ENCODE data around the gene GALNTL6. TPM values are rescaled to one million over a fixed set of nuclear protein-coding genes. Genes with fewer than 3 reads are reported as not detected.

The GALNTL6 gene
- total RNA-seq, 1 donor from 2014 or later: 0.13 TPM

DNA sequence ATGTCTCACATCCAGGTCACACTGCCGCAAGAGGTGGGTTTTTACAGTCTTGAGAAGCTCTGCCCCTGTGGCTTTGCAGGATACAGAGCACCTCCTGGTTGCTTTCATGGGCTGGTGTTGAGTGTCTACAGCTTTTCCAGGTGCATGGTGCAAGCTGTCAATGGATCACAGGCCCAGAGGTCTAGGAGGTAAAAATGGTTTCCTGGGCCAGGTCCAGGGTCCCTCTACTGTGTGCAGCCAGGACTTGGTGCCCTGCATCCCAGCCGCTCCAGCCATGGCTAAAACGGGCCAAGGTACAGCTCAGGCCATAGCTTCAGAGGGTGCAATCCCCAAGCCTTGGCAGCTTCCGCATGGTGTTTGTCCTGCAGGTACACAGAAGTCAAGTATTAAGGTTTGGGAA is 921.4 kb downstream of the GALNTL6 start:
- DNase-seq (ENCODE audit: low read depth): no peak
- TF ChIP-seq, protein P1, sequence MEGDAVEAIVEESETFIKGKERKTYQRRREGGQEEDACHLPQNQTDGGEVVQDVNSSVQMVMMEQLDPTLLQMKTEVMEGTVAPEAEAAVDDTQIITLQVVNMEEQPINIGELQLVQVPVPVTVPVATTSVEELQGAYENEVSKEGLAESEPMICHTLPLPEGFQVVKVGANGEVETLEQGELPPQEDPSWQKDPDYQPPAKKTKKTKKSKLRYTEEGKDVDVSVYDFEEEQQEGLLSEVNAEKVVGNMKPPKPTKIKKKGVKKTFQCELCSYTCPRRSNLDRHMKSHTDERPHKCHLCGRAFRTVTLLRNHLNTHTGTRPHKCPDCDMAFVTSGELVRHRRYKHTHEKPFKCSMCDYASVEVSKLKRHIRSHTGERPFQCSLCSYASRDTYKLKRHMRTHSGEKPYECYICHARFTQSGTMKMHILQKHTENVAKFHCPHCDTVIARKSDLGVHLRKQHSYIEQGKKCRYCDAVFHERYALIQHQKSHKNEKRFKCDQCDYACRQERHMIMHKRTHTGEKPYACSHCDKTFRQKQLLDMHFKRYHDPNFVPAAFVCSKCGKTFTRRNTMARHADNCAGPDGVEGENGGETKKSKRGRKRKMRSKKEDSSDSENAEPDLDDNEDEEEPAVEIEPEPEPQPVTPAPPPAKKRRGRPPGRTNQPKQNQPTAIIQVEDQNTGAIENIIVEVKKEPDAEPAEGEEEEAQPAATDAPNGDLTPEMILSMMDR (IDR thresholded peaks at IDR 0.05; ENCODE audit: insufficient read depth, low read length, poor library complexity, severe bottlenecking): no peak
- H3K36me3 ChIP-seq (ENCODE audit: control insufficient read depth, insufficient read depth, low read length): no peaks in the 10 kb centered on the region
- H3K27me3 ChIP-seq (ENCODE audit: control insufficient read depth, insufficient read depth, low read length): no peaks in the 10 kb centered on the region
- H3K4me3 ChIP-seq (ENCODE audit: low read depth, low read length): no peak overlapping the region

DNA sequence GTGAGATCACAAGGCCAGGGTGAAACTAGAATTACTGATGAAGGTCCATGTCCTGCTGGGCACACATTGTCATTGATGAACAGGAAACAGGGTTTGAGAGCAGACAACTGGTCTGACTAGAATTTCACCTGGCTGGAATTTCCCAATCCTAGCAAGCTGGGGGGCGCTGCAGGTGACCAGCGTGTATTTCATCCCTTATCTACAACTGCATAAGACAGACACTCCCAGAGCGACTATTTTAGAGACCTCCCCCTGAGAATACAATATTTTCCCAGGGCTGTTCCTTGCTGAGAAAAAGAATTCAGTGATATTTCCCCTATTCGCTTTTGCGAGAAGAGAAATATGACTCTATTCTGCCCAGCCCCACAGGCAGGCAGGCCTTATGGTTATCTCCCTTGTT is 922.8 kb downstream of the GALNTL6 start:
- no peak for DNase-seq (ENCODE audit: low read depth)
- TF ChIP-seq, protein P1 (IDR thresholded peaks at IDR 0.05; ENCODE audit: insufficient read depth, low read length, poor library complexity, severe bottlenecking): no peak
- H3K27me3 ChIP-seq (ENCODE audit: control insufficient read depth, insufficient read depth, low read length): no peaks in the 10 kb centered on the region
- H3K36me3 ChIP-seq (ENCODE audit: control insufficient read depth, insufficient read depth, low read length): no peaks in the 10 kb centered on the region
- H3K4me3 ChIP-seq (ENCODE audit: low read depth, low read length): no peak overlapping the region

DNA sequence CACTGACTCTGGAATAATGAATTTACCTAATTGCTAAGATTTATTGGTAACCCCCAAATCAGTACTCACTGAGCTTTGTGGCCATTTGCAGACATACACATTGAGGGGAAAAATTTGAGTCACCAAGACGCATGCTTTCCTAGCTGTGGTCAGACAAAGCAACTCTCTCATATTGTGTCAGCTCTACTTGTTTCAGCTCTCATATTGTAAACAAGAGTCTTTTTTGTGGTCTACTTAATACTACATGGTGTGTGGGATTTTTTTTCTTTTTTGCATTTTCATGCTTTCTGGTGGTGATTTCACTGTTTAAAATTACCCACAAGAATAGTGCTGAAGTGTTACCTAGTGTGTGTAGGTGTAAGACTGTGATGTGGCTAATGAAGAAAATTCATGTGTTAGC is 927.2 kb downstream of the GALNTL6 start:
- no peak overlapping the region for H3K4me3 ChIP-seq (ENCODE audit: low read depth, low read length)
- no peak for DNase-seq (ENCODE audit: low read depth)
- no peaks in the 10 kb centered on the region for H3K27me3 ChIP-seq (ENCODE audit: control insufficient read depth, insufficient read depth, low read length)
- no peaks in the 10 kb centered on the region for H3K36me3 ChIP-seq (ENCODE audit: control insufficient read depth, insufficient read depth, low read length)
- TF ChIP-seq, protein P1 (IDR thresholded peaks at IDR 0.05; ENCODE audit: insufficient read depth, low read length, poor library complexity, severe bottlenecking): no peak

DNA sequence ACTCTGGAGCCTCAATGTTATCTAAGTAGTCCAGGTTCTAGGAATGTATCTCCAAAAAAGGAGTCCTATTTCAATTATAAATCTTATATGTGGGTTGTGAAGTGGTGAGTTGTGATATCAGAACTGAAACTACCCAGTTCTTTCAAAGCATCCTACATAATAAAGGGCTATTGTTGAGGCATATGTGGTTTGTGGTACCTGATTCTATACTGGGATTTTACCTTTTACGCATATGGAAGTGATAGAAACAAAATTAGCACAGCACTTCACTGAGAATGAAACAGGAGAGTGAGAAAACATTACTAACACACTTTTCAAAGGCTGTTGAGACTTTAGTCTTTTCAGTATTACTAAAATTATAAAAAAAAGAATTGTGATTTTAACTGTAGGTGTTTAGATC is 937.7 kb downstream of the GALNTL6 start:
- Histone ChIP-seq H3K4me3 (ENCODE audit: low read depth, low read length) (no peak overlapping the region), H3K36me3 (ENCODE audit: control insufficient read depth, insufficient read depth, low read length) (no peaks in the 10 kb centered on the region), H3K27me3 (ENCODE audit: control insufficient read depth, insufficient read depth, low read length) (no peaks in the 10 kb centered on the region)
- TF ChIP-seq, protein P1 (IDR thresholded peaks at IDR 0.05; ENCODE audit: insufficient read depth, low read length, poor library complexity, severe bottlenecking): no peak
- no peak for DNase-seq (ENCODE audit: low read depth)

DNA sequence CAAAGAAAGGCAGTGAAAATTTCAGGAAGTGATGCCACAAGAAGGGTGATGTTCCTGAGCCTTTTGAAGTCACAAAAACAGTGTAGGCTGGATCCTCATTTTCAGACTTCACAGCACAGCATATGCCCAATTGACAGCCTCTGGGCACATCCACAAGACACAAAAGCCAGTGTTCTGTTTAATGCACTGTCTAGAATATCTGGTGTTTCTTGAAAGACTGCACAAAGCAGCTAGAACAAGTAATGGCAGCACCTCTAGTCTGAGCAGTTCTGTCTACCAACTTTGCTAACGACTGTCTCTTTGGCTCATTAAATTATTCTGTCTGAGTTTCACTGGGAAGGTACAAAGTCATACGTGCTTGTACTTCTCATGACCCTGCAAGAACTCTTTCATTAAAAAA is 938.3 kb downstream of the GALNTL6 start:
- no peaks in the 10 kb centered on the region for H3K36me3 ChIP-seq (ENCODE audit: control insufficient read depth, insufficient read depth, low read length)
- no peak overlapping the region for H3K4me3 ChIP-seq (ENCODE audit: low read depth, low read length)
- TF ChIP-seq, protein P1 (IDR thresholded peaks at IDR 0.05; ENCODE audit: insufficient read depth, low read length, poor library complexity, severe bottlenecking): no peak
- no peaks in the 10 kb centered on the region for H3K27me3 ChIP-seq (ENCODE audit: control insufficient read depth, insufficient read depth, low read length)
- no peak for DNase-seq (ENCODE audit: low read depth)

DNA sequence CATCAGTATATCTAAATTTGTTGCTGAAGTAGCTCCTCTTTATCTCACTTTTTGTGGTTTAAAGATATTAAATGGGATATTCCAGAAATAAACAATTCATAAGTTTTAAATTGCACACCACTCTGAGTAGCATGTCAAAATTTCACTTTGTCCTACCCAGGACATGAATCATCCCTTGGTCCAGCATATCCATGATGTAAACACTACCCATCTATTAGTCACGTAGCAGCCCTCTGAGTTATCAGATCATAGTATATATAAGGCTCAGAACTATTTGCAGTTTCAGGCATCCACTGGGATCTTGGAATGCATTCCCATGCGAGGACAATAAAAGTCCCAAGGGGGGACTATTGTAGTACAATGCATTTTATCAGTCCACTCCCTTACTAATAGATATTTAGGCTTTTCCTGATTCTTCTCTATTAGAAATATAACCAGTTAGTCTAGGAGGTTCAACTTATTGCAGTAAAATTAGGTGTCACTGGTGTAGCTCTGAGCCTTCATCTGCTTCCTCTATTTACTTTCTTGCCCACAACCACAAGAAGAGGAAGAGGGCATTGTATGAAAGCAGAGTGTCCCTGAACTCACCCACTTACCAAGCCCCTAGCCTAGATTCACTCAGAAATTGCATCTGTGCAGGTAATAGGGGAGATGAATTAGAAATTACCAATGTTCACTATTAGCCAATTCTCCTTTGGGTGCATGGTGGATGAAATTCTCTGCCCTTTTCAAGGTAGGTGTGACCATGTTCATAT is 945.6 kb downstream of the GALNTL6 start:
- peak; percentile 26 for DNase-seq (ENCODE audit: low read depth)
- TF ChIP-seq, protein P1 (IDR thresholded peaks at IDR 0.05; ENCODE audit: insufficient read depth, low read length, poor library complexity, severe bottlenecking): no peak
- no peaks in the 10 kb centered on the region for H3K27me3 ChIP-seq (ENCODE audit: control insufficient read depth, insufficient read depth, low read length)
- no peaks in the 10 kb centered on the region for H3K36me3 ChIP-seq (ENCODE audit: control insufficient read depth, insufficient read depth, low read length)
- no peak overlapping the region for H3K4me3 ChIP-seq (ENCODE audit: low read depth, low read length)

All from kidney epithelial cell (primary cell).